Tibial nerve (tissue), 4 donors: Measurements from ENCODE around the gene BRSK2. TPM values are rescaled to one million over a fixed set of nuclear protein-coding genes. Genes with fewer than 3 reads are reported as not detected.

Experiments
- DNase-seq, 2 donors: peaks; one replicate each; pipeline ENCODE4 v3.0.0-alpha.2; 2019; ENCODE audit warnings: low spot score in 2 of 2
- H3K27ac ChIP-seq, 4 donors: fragments of 200-600 bp; sonication (generic) in 3 of 4; one replicate each; pipeline ENCODE4 v1.5.1; 2017 to 2019; ENCODE audit warnings: mild to moderate bottlenecking in 1 of 4
- H3K27me3 ChIP-seq, 2 donors: fragments of 200-600 bp; sonication (generic) in 1 of 2; one replicate each; pipeline versions ENCODE4 v1.5.1 to v1.6.0; 2017 to 2019
- H3K36me3 ChIP-seq, 3 donors: fragments of 200-600 bp; sonication (generic); one replicate each; pipeline ENCODE4 v1.5.1; 2018 to 2019
- H3K4me1 ChIP-seq, 4 donors: fragments of 200-600 bp; sonication (generic) in 3 of 4; one replicate each; pipeline ENCODE4 v1.5.1; 2017 to 2019
- H3K4me3 ChIP-seq, 4 donors: fragments of 200-600 bp; sonication (generic) in 3 of 4; one replicate each; pipeline ENCODE4 v1.5.1; 2017 to 2019; ENCODE audit warnings: mild to moderate bottlenecking in 1 of 4, moderate library complexity in 1 of 4
- H3K9me3 ChIP-seq, 4 donors: fragments of 200-600 bp; sonication (generic) in 3 of 4; one replicate each; pipeline ENCODE4 v1.5.1; 2017 to 2019
- CTCF ChIP-seq, 5 experiments: fragments of 200-600 bp in 3 of 5; fragments of 450-650 bp in 2 of 5; sonication (generic) in 3 of 5; IDR thresholded peaks; one replicate each; pipeline ENCODE4 v1.5.1; 2016 to 2019; ENCODE audit warnings: antibody characterized with exemption in 5 of 5, mild to moderate bottlenecking in 3 of 5, moderate library complexity in 2 of 5
- EP300 ChIP-seq, 2 donors: sonication (generic); formaldehyde crosslinking; IDR thresholded peaks; one replicate each; pipeline ENCODE4 v1.6.1; 2017; ENCODE audit warnings: antibody characterized with exemption in 2 of 2, mild to moderate bottlenecking in 1 of 2
- POLR2A ChIP-seq, 2 donors: fragments of 450-650 bp; IDR thresholded peaks; one replicate each; pipeline ENCODE4 v1.6.1; 2017; ENCODE audit warnings: antibody characterized with exemption in 2 of 2, mild to moderate bottlenecking in 2 of 2, moderate library complexity in 2 of 2
- WGBS, 2 donors: methylation state at CpG; one replicate each; pipeline ENCODE4 v1.1.5; 2018; 5-methylcytosine and 5-hydroxymethylcytosine counted together
- total RNA-seq, 4 donors: library from RNA; depleted of rRNA; stranded (reverse); fragments of >200 nt; gene quantifications; one replicate each; pipeline ENCODE4 v1.1.0, GENCODE V29; 2016

The BRSK2 gene
- total RNA-seq, 4 donors from 2014 or later = 2.4 to 7.8 (median 4.6) TPM

- H3K36me3 ChIP-seq = peaks cover 0 to 60% (median 6%) of the 10 kb centered on the region in 3 donors
- H3K4me3 ChIP-seq = no peak overlapping the region
- no peaks in the 10 kb centered on the region for H3K27me3 ChIP-seq
- peak overlapping the region in 1 of 4 donors; percentile 83 for H3K27ac ChIP-seq
- peaks cover 0 to 52% (median 26%) of the 10 kb centered on the region in 4 donors for H3K4me1 ChIP-seq
- DNase-seq = no peak
- no peak for TF ChIP-seq EP300 (IDR thresholded peaks at IDR 0.05)
- no peak for TF ChIP-seq POLR2A (IDR thresholded peaks at IDR 0.05)
- TF ChIP-seq CTCF (IDR thresholded peaks at IDR 0.05) = no peak
- WGBS, 2 donors = 78 to 84% methylated on average over 13 of the region's 13 CpGs
- no peaks in the 10 kb centered on the region for H3K9me3 ChIP-seq
Observed at GRCh38 chr11:1480191-1480554, 90.4 kb downstream of the BRSK2 start.

GRCh38 chr11:1480555-1481482 is 91.1 kb downstream of the BRSK2 start:
- Histone ChIP-seq H3K36me3 (peaks cover 0 to 53% (median 6%) of the 10 kb centered on the region in 3 donors), H3K4me1 (peaks cover 0 to 58% (median 33%) of the 10 kb centered on the region in 4 donors), H3K9me3 (no peaks in the 10 kb centered on the region), H3K27ac (peak overlapping the region in 3 of 4 donors; percentile 29 to 88 (median 83)), H3K27me3 (no peaks in the 10 kb centered on the region), H3K4me3 (no peak overlapping the region)
- DNase-seq = no peak
- TF ChIP-seq CTCF (IDR thresholded peaks at IDR 0.05) = no peak
- TF ChIP-seq EP300 (IDR thresholded peaks at IDR 0.05) = no peak
- TF ChIP-seq POLR2A (IDR thresholded peaks at IDR 0.05) = no peak
- 88% methylated on average over 20 to 36 of the region's 36 CpGs for WGBS, 2 donors

DNA sequence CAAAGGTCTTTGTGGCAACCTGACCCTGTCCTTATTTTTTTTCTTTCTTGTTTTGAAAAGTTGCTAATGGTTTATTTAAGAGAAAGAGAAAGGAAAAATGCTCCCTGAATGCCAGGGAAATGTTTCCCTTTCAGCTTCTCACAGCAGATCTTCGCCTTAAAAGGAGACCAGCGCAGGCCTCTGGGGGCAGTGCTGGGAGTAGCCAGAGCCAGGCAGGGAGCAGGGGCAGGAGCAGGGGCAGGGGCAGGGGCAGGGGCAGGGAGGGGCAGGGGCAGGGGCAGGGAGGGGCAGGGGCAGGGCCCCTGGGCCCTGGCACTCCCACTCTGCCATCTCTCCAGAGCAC is 91.7 kb downstream of the BRSK2 start:
- TF ChIP-seq CTCF (IDR thresholded peaks at IDR 0.05) (no peak), EP300 (IDR thresholded peaks at IDR 0.05) (no peak), POLR2A (IDR thresholded peaks at IDR 0.05) (no peak)
- Histone ChIP-seq H3K36me3 (peaks cover 0 to 47% (median 6%) of the 10 kb centered on the region in 3 donors), H3K4me3 (no peak overlapping the region), H3K9me3 (no peaks in the 10 kb centered on the region), H3K4me1 (peaks cover 0 to 64% (median 39%) of the 10 kb centered on the region in 4 donors), H3K27me3 (no peaks in the 10 kb centered on the region), H3K27ac (peak overlapping the region in 3 of 4 donors; percentile 29 to 88 (median 83))
- no peak for DNase-seq
- 64 to 79% methylated on average over 2 of the region's 2 CpGs for WGBS, 2 donors

DNA sequence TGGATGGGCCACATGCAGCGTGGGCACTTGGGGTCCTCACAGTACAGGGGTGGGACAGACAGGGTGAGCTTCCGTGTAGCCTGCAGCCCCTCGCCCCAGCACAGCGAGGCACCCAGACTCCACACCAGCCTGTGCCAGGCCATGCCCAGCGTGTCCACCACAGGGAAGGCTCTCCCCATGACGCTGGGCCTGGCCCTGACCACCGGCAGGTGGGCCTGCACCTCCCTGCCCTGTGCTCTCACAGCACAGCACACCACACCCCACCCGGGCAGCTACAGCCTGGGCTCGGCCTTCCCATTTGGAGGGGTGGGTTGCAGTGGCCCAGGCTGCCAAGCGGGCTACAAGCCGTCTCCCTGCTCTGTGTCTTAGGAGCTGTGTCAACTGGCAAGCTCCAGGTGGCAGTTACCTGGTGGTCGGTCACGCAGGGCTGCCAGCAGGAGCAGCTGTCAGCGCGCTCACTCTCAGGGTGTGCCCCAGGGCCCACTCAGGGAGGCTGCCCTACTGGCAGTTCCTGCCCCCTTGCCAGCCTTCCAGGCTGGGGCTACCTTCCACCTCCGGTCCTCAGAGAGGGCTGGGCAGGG is 92.2 kb downstream of the BRSK2 start:
- TF ChIP-seq POLR2A (IDR thresholded peaks at IDR 0.05) (no peak), EP300 (IDR thresholded peaks at IDR 0.05) (no peak), CTCF (IDR thresholded peaks at IDR 0.05) (no peak)
- Histone ChIP-seq H3K27me3 (no peaks in the 10 kb centered on the region), H3K9me3 (no peaks in the 10 kb centered on the region), H3K4me3 (no peak overlapping the region), H3K4me1 (peaks cover 0 to 69% (median 44%) of the 10 kb centered on the region in 4 donors), H3K27ac (peak overlapping the region; percentile 43 to 88 (median 66)), H3K36me3 (peaks cover 0 to 42% (median 6%) of the 10 kb centered on the region in 3 donors)
- 77 to 87% methylated on average over 3 to 12 of the region's 16 CpGs for WGBS, 2 donors
- DNase-seq = no peak
